K562 (cell line): ENCODE measurements around the gene ZDHHC8. TPM values are rescaled to one million over a fixed set of nuclear protein-coding genes. Genes with fewer than 3 reads are reported as not detected.

Source experiments
- JUN ChIP-seq, 2 experiments: sonication (generic) in 1 of 2; formaldehyde crosslinking in 1 of 2; IDR thresholded peaks; 2 replicates each; pipeline versions ENCODE4 v1.6.1 to v1.8.0; 2012 to 2022; ENCODE audit warnings: borderline replicate concordance in 2 of 2, mild to moderate bottlenecking in 2 of 2, improper control_type of control experiment in 1 of 2, low read depth in 1 of 2, low read length in 1 of 2, missing genetic modification reagents in 1 of 2
- NCOA6 ChIP-seq: fragments of 450-650 bp; IDR thresholded peaks from 2 replicates; pipeline ENCODE4 v1.6.1; 2017; ENCODE audit warnings: mild to moderate bottlenecking
- RBM14 ChIP-seq: fragments of 200-400 bp; formaldehyde crosslinking; IDR thresholded peaks from 2 replicates; pipeline ENCODE4 v1.6.1; 2018; ENCODE audit warnings: low read depth, mild to moderate bottlenecking, low read length, moderate library complexity, borderline replicate concordance; ENCODE audit not compliant: insufficient read depth
- TEAD1 ChIP-seq, 2 experiments: fragments of 450-650 bp in 1 of 2; sonication (generic) in 1 of 2; formaldehyde crosslinking; IDR thresholded peaks; 2 replicates each; pipeline versions ENCODE4 v1.4.0 to v1.8.0; 2020 to 2022; ENCODE audit warnings: mild to moderate bottlenecking in 2 of 2, missing genetic modification reagents in 1 of 2
- TEAD4 ChIP-seq, 2 experiments: sonication (generic) in 1 of 2; formaldehyde crosslinking in 1 of 2; IDR thresholded peaks; 2 replicates each; pipeline versions ENCODE4 v1.6.1 to v1.8.0; 2012 to 2022; ENCODE audit warnings: borderline replicate concordance in 1 of 2, inconsistent platforms in 1 of 2, low read length in 1 of 2, mild to moderate bottlenecking in 1 of 2, missing genetic modification reagents in 1 of 2
- ZNF143 ChIP-seq: sonication (generic); formaldehyde crosslinking; IDR thresholded peaks from 2 replicates; pipeline ENCODE4 v1.9.0; 2022; ENCODE audit warnings: mild to moderate bottlenecking, missing genetic modification reagents
- ZNF316 ChIP-seq: fragments of 450-650 bp; IDR thresholded peaks from 2 replicates; pipeline ENCODE4 v1.6.1; 2016
- polyA plus RNA-seq, 8 experiments: library from polyadenylated mRNA; depleted of rRNA in 4 of 8; stranded (reverse) in 5 of 8; unstranded in 3 of 8; fragments of >200 nt; fragmentation: Nextera tagmentation in 2 of 8; fragmentation: Illumina TruSeq in 1 of 8; extraction: Ambion mirVana in 2 of 8; extraction: Trizol in 1 of 8; gene quantifications; 2 replicates each; pipeline versions ENCODE4 v1.2.1 to v1.2.3, GENCODE V29; 2011 to 2014; ENCODE audit warnings: inconsistent platforms in 1 of 8, missing spikeins in 1 of 8
- total RNA-seq, 7 experiments: library from RNA; depleted of rRNA in 6 of 7; stranded (reverse); fragments of >200 nt in 6 of 7; fragmentation: Illumina TruSeq in 2 of 7; extraction: Trizol in 2 of 7; gene quantifications; 2 replicates each; pipeline versions ENCODE4 v1.2.1 to v1.2.3, GENCODE V29; 2011 to 2021; ENCODE audit warnings: low replicate concordance in 1 of 7
- TF ChIP-seq, protein P1 (sequence below), 2 experiments: fragments of 450-650 bp; formaldehyde crosslinking in 1 of 2; IDR thresholded peaks; 2 replicates each; pipeline versions ENCODE4 v1.4.0 to v1.6.1; 2014 to 2020; ENCODE audit warnings: mild to moderate bottlenecking in 2 of 2, borderline replicate concordance in 1 of 2, low read depth in 1 of 2
- TF ChIP-seq, protein P2 (sequence below): sonication (generic); formaldehyde crosslinking; IDR thresholded peaks from 2 replicates; pipeline ENCODE4 v1.9.0; 2022; ENCODE audit warnings: mild to moderate bottlenecking, missing genetic modification reagents
- TF ChIP-seq, protein P3 (sequence below): fragments of 450-650 bp; IDR thresholded peaks from 2 replicates; pipeline ENCODE4 v1.6.1; 2018; ENCODE audit warnings: mild to moderate bottlenecking, low read depth; ENCODE audit not compliant: partially characterized antibody
- TF ChIP-seq, protein P4 (sequence below): fragments of 250-450 bp; sonication (Bioruptor Pico); IDR thresholded peaks from 2 replicates; pipeline ENCODE4 v1.9.0; 2021; ENCODE audit warnings: mild to moderate bottlenecking, inconsistent platforms

Gene ZDHHC8
- total and polyA plus RNA-seq, 9 of the 15 experiments (the other 6 are each of a cell fraction or from before 2014, with no cell fraction given): 0.04 to 109 (median 16.4) TPM

DNA sequence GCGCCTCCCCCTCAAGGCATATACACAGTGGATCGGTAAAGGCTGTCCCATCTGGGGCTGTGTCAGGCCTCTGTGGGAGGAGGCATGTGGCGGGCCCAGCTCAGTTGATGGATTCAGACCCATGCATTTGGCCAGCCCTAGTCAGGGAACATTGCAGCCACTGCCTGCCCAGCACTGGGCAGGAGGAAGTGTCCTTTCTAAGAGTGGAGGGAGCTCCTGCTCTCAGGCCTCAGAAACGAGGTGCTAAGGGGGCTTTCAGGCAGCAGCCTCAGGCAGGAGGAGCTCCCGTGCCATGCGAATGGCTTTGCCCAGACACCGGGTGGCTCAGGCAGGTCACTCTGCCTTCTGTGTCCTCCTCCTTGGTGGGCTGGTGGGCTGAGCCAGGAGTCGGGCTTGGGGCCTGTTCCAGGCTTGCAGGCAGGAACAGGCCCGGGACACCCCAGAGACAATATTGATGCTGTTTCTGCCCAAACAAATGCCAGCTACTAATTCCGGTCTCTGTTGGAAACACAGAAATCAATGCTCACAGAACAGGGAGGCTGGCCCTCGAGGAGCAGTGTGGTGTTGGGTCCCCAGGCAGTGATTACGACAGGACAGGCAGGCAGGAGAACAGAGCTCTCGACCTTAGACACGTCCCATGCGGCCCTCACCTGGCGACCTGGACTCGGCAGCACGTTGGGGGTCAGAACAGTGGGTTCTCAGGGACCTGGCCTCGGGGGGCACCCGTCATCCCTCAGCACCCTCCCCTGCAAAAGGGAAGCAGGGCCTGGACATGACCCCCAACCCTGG, 61.6 kb downstream of the ZDHHC8 start (continued):
- TF ChIP-seq, protein P1, sequence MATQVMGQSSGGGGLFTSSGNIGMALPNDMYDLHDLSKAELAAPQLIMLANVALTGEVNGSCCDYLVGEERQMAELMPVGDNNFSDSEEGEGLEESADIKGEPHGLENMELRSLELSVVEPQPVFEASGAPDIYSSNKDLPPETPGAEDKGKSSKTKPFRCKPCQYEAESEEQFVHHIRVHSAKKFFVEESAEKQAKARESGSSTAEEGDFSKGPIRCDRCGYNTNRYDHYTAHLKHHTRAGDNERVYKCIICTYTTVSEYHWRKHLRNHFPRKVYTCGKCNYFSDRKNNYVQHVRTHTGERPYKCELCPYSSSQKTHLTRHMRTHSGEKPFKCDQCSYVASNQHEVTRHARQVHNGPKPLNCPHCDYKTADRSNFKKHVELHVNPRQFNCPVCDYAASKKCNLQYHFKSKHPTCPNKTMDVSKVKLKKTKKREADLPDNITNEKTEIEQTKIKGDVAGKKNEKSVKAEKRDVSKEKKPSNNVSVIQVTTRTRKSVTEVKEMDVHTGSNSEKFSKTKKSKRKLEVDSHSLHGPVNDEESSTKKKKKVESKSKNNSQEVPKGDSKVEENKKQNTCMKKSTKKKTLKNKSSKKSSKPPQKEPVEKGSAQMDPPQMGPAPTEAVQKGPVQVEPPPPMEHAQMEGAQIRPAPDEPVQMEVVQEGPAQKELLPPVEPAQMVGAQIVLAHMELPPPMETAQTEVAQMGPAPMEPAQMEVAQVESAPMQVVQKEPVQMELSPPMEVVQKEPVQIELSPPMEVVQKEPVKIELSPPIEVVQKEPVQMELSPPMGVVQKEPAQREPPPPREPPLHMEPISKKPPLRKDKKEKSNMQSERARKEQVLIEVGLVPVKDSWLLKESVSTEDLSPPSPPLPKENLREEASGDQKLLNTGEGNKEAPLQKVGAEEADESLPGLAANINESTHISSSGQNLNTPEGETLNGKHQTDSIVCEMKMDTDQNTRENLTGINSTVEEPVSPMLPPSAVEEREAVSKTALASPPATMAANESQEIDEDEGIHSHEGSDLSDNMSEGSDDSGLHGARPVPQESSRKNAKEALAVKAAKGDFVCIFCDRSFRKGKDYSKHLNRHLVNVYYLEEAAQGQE (IDR thresholded peaks at IDR 0.05; ENCODE audit: borderline replicate concordance): 0 out of 2 replicates have a peak, but pooled peaks have one; percentile 16
- TF ChIP-seq, protein P1 (CRISPR knock-in tag; IDR thresholded peaks at IDR 0.05; ENCODE audit: low read depth): no peak
- TF ChIP-seq, protein P2, sequence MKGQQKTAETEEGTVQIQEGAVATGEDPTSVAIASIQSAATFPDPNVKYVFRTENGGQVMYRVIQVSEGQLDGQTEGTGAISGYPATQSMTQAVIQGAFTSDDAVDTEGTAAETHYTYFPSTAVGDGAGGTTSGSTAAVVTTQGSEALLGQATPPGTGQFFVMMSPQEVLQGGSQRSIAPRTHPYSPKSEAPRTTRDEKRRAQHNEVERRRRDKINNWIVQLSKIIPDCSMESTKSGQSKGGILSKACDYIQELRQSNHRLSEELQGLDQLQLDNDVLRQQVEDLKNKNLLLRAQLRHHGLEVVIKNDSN (CRISPR knock-in tag): peak; percentile 62
- TF ChIP-seq RBM14 (0 out of 2 replicates have a peak, but pooled peaks have one; percentile 13), ZNF316 (peak; percentile 36), TEAD1 (CRISPR knock-in tag; IDR thresholded peaks at IDR 0.05) (peak in 1 of 2 experiments; percentile 78; a peak in 1 of 4 replicates), ZNF143 (CRISPR knock-in tag) (peak; percentile 56; the same call in 1 of the 2 replicates), TEAD4 (IDR thresholded peaks at IDR 0.05; ENCODE audit: low read length) (no peak), TEAD4 (CRISPR knock-in tag; IDR thresholded peaks at IDR 0.05; ENCODE audit: borderline replicate concordance) (peak; percentile 94), NCOA6 (no peak), JUN (IDR thresholded peaks at IDR 0.05; ENCODE audit: borderline replicate concordance, low read depth, low read length) (no peak), JUN (CRISPR knock-in tag; IDR thresholded peaks at IDR 0.05; ENCODE audit: borderline replicate concordance) (peak; percentile 88; the same call in 1 of the 2 replicates)
- TF ChIP-seq, protein P3, sequence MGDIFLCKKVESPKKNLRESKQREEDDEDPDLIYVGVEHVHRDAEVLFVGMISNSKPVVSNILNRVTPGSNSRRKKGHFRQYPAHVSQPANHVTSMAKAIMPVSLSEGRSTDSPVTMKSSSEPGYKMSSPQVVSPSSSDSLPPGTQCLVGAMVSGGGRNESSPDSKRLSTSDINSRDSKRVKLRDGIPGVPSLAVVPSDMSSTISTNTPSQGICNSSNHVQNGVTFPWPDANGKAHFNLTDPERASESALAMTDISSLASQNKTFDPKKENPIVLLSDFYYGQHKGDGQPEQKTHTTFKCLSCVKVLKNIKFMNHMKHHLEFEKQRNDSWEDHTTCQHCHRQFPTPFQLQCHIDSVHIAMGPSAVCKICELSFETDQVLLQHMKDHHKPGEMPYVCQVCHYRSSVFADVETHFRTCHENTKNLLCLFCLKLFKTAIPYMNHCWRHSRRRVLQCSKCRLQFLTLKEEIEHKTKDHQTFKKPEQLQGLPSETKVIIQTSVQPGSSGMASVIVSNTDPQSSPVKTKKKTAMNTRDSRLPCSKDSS: no peak
- TF ChIP-seq, protein P4, sequence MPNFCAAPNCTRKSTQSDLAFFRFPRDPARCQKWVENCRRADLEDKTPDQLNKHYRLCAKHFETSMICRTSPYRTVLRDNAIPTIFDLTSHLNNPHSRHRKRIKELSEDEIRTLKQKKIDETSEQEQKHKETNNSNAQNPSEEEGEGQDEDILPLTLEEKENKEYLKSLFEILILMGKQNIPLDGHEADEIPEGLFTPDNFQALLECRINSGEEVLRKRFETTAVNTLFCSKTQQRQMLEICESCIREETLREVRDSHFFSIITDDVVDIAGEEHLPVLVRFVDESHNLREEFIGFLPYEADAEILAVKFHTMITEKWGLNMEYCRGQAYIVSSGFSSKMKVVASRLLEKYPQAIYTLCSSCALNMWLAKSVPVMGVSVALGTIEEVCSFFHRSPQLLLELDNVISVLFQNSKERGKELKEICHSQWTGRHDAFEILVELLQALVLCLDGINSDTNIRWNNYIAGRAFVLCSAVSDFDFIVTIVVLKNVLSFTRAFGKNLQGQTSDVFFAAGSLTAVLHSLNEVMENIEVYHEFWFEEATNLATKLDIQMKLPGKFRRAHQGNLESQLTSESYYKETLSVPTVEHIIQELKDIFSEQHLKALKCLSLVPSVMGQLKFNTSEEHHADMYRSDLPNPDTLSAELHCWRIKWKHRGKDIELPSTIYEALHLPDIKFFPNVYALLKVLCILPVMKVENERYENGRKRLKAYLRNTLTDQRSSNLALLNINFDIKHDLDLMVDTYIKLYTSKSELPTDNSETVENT (CRISPR knock-in tag): 0 out of 2 replicates have a peak, but pooled peaks have one; percentile 5
